GM19239 (cell line): Measurements from ENCODE around the gene REX1BD.

Source experiments
- DNase-seq: peaks from one replicate; pipeline ENCODE4 v3.0.0; 2011; ENCODE audit warnings: low spot score; ENCODE audit not compliant: insufficient read length
- FAIRE-seq: peaks from 2 replicates; lab custom pipeline; 2011; peaks lifted over from hg19 to GRCh38; lab: Jason Lieb, UNC

REX1BD gene

GRCh38 chr19:18612051-18612771 lies 23.6 kb downstream of the REX1BD start:
- FAIRE-seq (no peak), DNase-seq (no peak)

GRCh38 chr19:18612772-18613588 lies 24.4 kb downstream of the REX1BD start, which contains the start of gene TMEM59L:
TSS of gene TMEM59L (plus strand) at chr19:18612870. CDS start at chr19:18612959, 89 bp downstream.
- DNase-seq (no peak), FAIRE-seq (no peak)

GRCh38 chr19:18613589-18614234 lies 25.1 kb downstream of the REX1BD start:
- DNase-seq (no peak), FAIRE-seq (no peak)

- no peak for DNase-seq
- FAIRE-seq: no peak
These were observed 27.4 kb downstream of the REX1BD start for GRCh38 chr19:18616023-18616422.

GRCh38 chr19:18617562-18617961 lies 29.0 kb downstream of the REX1BD start:
- FAIRE-seq: no peak

GRCh38 chr19:18618236-18618635 lies 29.6 kb downstream of the REX1BD start:
- DNase-seq: no peak
- FAIRE-seq: no peak

More at GRCh38 chr19:18617562-18617961, 29.0 kb downstream of the REX1BD start:
- no peak for DNase-seq

GRCh38 chr19:18620311-18620710 lies 31.7 kb downstream of the REX1BD start:
- no peak for DNase-seq

GRCh38 chr19:18620902-18621301 lies 32.3 kb downstream of the REX1BD start:
- no peak for DNase-seq
- FAIRE-seq: no peak

More at GRCh38 chr19:18620311-18620710, 31.7 kb downstream of the REX1BD start:
- FAIRE-seq: no peak

GRCh38 chr19:18626906-18627305 lies 38.3 kb downstream of the REX1BD start:
- FAIRE-seq: no peak
- no peak for DNase-seq

GRCh38 chr19:18629166-18630088 lies 40.8 kb downstream of the REX1BD start:
- FAIRE-seq (no peak), DNase-seq (no peak)

- DNase-seq (no peak), FAIRE-seq (no peak)
These were observed 44.7 kb downstream of the REX1BD start for GRCh38 chr19:18633321-18633720.

- DNase-seq (no peak), FAIRE-seq (no peak)
These were observed 46.2 kb downstream of the REX1BD start for GRCh38 chr19:18634612-18635297.

- FAIRE-seq (no peak), DNase-seq (no peak)
These were observed 47.2 kb downstream of the REX1BD start for GRCh38 chr19:18635831-18636182.

GRCh38 chr19:18636183-18636968 lies 47.8 kb downstream of the REX1BD start:
- FAIRE-seq (peak; percentile 93), DNase-seq (peak; percentile 88)

GRCh38 chr19:18636969-18637629 lies 48.5 kb downstream of the REX1BD start, which contains the start of gene KLHL26:
TSS of gene KLHL26 (plus strand) at chr19:18637028. CDS start at chr19:18637055, 27 bp downstream.
- DNase-seq (no peak), FAIRE-seq (no peak)

GRCh38 chr19:18637673-18638630 lies 49.4 kb downstream of the REX1BD start:
- no peak for DNase-seq
- FAIRE-seq: peak; percentile 33
